Neural crest cell (in vitro differentiated cells): Measurements from ENCODE around the gene CRAMP1. TPM values are rescaled to one million over a fixed set of nuclear protein-coding genes. Genes with fewer than 3 reads are reported as not detected.

Experiments
- DNase-seq: peaks from one replicate; pipeline ENCODE4 v3.0.0; 2021; ENCODE audit warnings: low read depth, mixed read lengths, low spot score
- H3K27ac Mint-ChIP-seq: one replicate; pipeline ENCODE4 v1.8.0; 2021; ENCODE audit warnings: mild to moderate bottlenecking, mixed read lengths; ENCODE audit not compliant: unreplicated experiment
- H3K27me3 Mint-ChIP-seq: 2 replicates; pipeline ENCODE4 v1.8.0; 2021; ENCODE audit warnings: low read depth, mild to moderate bottlenecking, mixed read lengths
- H3K36me3 Mint-ChIP-seq: 2 replicates; pipeline ENCODE4 v1.8.0; 2021; ENCODE audit warnings: low read depth, mild to moderate bottlenecking, mixed read lengths
- H3K4me1 Mint-ChIP-seq: 2 replicates; pipeline ENCODE4 v1.8.0; 2021; ENCODE audit warnings: mixed read lengths
- H3K4me3 Mint-ChIP-seq: one replicate; pipeline ENCODE4 v1.8.0; 2021; ENCODE audit warnings: mild to moderate bottlenecking, mixed read lengths
- H3K9me3 Mint-ChIP-seq: 2 replicates; pipeline ENCODE4 v1.8.0; 2021; ENCODE audit warnings: mixed read lengths
- total RNA-seq: library from RNA; stranded (reverse); gene quantifications from 2 replicates; pipeline ENCODE4 v1.2.1, GENCODE V29; 2021
- TF ChIP-seq, protein P1 (sequence below): fragments of 200-600 bp; sonication (generic); conservative IDR thresholded peaks from 2 replicates; pipeline ENCODE4 v1.5.0; 2021; ENCODE audit warnings: antibody characterized with exemption, mild to moderate bottlenecking

CRAMP1 gene
- total RNA-seq, 1 donor from 2014 or later = 38.3 TPM

DNA sequence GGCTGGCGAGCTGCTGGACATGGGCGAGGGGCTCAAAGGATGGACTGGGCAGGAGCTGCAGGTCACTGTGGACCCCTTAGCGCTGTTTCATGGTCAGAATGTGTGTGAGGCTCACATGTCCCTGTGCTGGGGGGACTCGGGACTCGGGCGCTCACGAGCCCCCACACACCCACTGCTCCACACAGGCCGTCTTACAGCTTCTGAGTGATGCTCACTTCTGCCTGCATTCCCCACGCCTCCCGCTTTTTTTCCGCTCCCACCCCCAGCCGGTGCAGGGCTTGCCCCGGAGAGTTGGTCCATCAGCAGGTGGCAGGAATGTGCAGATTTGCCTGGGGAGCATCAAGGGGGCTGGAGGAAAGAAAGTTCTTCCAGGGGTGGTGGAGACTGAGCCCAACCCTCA is 45.7 kb downstream of the CRAMP1 start:
- H3K4me1 Mint-ChIP-seq = no peaks in the 10 kb centered on the region
- H3K4me3 Mint-ChIP-seq = no peak overlapping the region
- no peaks in the 10 kb centered on the region for H3K27me3 Mint-ChIP-seq
- TF ChIP-seq, protein P1, sequence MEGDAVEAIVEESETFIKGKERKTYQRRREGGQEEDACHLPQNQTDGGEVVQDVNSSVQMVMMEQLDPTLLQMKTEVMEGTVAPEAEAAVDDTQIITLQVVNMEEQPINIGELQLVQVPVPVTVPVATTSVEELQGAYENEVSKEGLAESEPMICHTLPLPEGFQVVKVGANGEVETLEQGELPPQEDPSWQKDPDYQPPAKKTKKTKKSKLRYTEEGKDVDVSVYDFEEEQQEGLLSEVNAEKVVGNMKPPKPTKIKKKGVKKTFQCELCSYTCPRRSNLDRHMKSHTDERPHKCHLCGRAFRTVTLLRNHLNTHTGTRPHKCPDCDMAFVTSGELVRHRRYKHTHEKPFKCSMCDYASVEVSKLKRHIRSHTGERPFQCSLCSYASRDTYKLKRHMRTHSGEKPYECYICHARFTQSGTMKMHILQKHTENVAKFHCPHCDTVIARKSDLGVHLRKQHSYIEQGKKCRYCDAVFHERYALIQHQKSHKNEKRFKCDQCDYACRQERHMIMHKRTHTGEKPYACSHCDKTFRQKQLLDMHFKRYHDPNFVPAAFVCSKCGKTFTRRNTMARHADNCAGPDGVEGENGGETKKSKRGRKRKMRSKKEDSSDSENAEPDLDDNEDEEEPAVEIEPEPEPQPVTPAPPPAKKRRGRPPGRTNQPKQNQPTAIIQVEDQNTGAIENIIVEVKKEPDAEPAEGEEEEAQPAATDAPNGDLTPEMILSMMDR = no peak
- H3K27ac Mint-ChIP-seq = no peak overlapping the region
- DNase-seq = no peak
- no peaks in the 10 kb centered on the region for H3K9me3 Mint-ChIP-seq
- peaks cover 5% of the 10 kb centered on the region for H3K36me3 Mint-ChIP-seq

DNA sequence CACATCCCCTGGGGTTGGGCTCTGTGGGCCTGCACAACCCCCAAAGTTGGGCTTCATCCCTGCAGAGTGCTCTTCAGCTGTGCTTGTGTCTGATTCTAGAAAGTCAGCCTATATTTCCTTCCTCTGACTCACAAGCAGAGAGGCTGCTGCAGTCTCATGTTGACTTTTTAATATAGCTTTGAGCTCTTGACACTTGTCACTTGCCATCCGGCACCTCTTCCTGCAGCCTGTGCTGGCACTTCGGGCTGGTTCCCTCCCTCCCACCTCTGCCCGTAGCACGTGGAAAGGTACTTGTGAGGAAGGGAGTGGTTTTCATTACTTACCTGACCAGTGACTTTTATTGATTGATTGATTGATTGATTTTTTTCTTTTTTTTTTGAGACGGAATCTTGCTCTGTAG is 46.9 kb downstream of the CRAMP1 start:
- H3K9me3 Mint-ChIP-seq = no peaks in the 10 kb centered on the region
- H3K27ac Mint-ChIP-seq = no peak overlapping the region
- no peak for DNase-seq
- no peaks in the 10 kb centered on the region for H3K27me3 Mint-ChIP-seq
- peaks cover 7% of the 10 kb centered on the region for H3K36me3 Mint-ChIP-seq
- no peaks in the 10 kb centered on the region for H3K4me1 Mint-ChIP-seq
- TF ChIP-seq, protein P1 = no peak
- H3K4me3 Mint-ChIP-seq = no peak overlapping the region

DNA sequence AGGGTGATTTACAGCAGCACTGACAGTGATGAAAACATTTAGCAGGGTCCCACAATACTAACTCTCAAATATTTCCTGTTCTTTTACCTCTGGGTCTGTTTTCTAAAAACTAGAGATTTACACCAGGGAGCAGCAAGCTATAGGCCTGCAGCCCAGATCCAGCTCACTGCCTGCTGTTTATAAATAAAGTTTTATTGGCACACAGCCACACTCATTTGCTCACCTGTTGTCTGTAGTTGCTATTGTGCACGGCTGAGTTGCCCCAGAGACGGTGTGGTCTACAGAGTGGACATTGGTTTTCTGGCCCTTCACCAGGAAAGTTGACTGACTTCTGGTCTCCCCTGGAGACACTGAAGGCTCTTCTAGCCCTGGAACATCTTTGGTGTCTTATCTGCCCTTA is 49.7 kb downstream of the CRAMP1 start:
- H3K27ac Mint-ChIP-seq = peak overlapping the region; percentile 75
- peaks cover 6% of the 10 kb centered on the region for H3K36me3 Mint-ChIP-seq
- no peak overlapping the region for H3K4me3 Mint-ChIP-seq
- DNase-seq = no peak
- TF ChIP-seq, protein P1 = no peak
- no peaks in the 10 kb centered on the region for H3K9me3 Mint-ChIP-seq
- no peaks in the 10 kb centered on the region for H3K27me3 Mint-ChIP-seq
- no peaks in the 10 kb centered on the region for H3K4me1 Mint-ChIP-seq

DNA sequence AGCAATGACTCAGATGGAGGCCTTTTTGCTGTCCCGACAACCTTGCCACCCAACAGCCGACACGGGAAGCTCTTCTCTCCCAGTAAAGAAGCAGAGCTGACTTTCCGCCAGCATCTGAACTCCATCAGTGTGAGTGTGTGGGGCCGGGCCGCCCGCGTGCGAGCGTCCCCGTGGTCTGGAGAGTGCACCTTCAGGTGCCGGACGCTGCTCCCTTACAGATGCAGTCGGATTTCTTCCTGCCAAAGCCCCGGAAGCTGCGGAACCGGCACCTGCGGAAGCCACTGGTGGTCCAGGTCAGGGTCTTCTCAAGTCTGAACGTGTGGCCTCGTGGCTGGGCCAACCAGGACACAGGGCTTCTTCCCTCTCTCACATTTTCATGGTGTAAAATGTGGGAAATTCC is 50.4 kb downstream of the CRAMP1 start:
- DNase-seq = no peak
- no peak overlapping the region for H3K4me3 Mint-ChIP-seq
- no peaks in the 10 kb centered on the region for H3K4me1 Mint-ChIP-seq
- no peaks in the 10 kb centered on the region for H3K27me3 Mint-ChIP-seq
- peaks cover 6% of the 10 kb centered on the region for H3K36me3 Mint-ChIP-seq
- TF ChIP-seq, protein P1 = no peak
- no peaks in the 10 kb centered on the region for H3K9me3 Mint-ChIP-seq
- H3K27ac Mint-ChIP-seq = no peak overlapping the region

DNA sequence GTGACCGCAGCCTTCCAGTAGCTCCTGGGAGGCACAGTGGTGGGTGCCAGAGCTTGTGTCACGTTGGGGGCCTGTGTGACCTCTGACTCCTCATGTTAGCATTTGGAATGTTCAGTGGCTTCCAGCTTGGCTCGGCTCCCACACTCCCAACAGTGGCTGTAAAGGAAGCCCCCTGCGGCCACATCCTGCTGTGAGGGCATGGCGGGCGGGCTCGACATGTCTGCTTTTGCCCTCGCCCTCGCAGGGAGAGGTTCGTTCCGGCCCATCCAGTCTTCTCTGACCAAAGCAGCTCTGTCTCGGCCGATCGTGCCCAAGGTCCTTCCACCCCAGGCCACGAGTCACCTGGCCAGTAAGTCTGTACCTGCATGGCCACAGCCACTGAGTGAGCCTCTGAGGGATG is 53.7 kb downstream of the CRAMP1 start:
- no peaks in the 10 kb centered on the region for H3K27me3 Mint-ChIP-seq
- no peak for DNase-seq

More for the DNA sequence above, 53.7 kb downstream of the CRAMP1 start:
- peaks cover 8% of the 10 kb centered on the region for H3K36me3 Mint-ChIP-seq
- no peak overlapping the region for H3K4me3 Mint-ChIP-seq
- no peak overlapping the region for H3K27ac Mint-ChIP-seq
- H3K4me1 Mint-ChIP-seq = no peaks in the 10 kb centered on the region
- H3K9me3 Mint-ChIP-seq = no peaks in the 10 kb centered on the region
- TF ChIP-seq, protein P1 = no peak
